OCI-LY7 (cell line): ENCODE measurements around the gene UNC80. TPM values are rescaled to one million over a fixed set of nuclear protein-coding genes. Genes with fewer than 3 reads are reported as not detected.

Experiments
- BruUV-seq: library from RNA; stranded (reverse); fragments of 400-500 nt; replicated peaks from 2 replicates; lab custom pipeline; 2021; lab: Mats Ljungman, UMichigan
- CTCF ChIA-PET: fragments of 300-600 bp; sonication (Branson Sonifier 250); formaldehyde crosslinking; loops from one replicate; lab custom pipeline; 2022; ENCODE audit warnings: antibody characterized with exemption; ENCODE audit not compliant: unreplicated experiment; lab: Charles Lee
- POLR2A ChIA-PET: fragments of 300-600 bp; sonication (Branson Sonifier 250); formaldehyde crosslinking; loops from one replicate; lab custom pipeline; 2022; ENCODE audit warnings: antibody characterized with exemption; lab: Charles Lee
- DNase-seq: peaks from one replicate; pipeline ENCODE4 v3.0.0-alpha.2; 2015; ENCODE audit warnings: low spot score
- H2AFZ ChIP-seq: fragments of 200-600 bp; sonication (generic), shearing (Covaris generic); 2 replicates; pipeline ENCODE4 v1.6.1; 2014; ENCODE audit warnings: mild to moderate bottlenecking, antibody characterized with exemption, low read length, moderate library complexity
- H3K27ac ChIP-seq: fragments of 200-600 bp; sonication (generic); 2 replicates; pipeline ENCODE4 v1.5.1; 2014; ENCODE audit warnings: mixed run types, low read depth, mild to moderate bottlenecking, moderate library complexity, low read length, inconsistent platforms; ENCODE audit not compliant: poor library complexity, severe bottlenecking
- H3K36me3 ChIP-seq: fragments of 200-600 bp; sonication (generic); 2 replicates; pipeline ENCODE4 v1.6.1; 2014; ENCODE audit warnings: mild to moderate bottlenecking, antibody characterized with exemption, low read length, moderate library complexity, mixed read lengths; ENCODE audit not compliant: insufficient read depth
- H3K4me1 ChIP-seq: fragments of 200-600 bp; sonication (generic); 2 replicates; pipeline ENCODE4 v1.5.1; 2014; ENCODE audit warnings: mild to moderate bottlenecking, low read length; ENCODE audit not compliant: insufficient read depth, poor library complexity, severe bottlenecking
- H3K4me2 ChIP-seq: fragments of 200-600 bp; sonication (generic); 2 replicates; pipeline ENCODE4 v1.6.1; 2014; ENCODE audit warnings: mild to moderate bottlenecking, low read length
- H3K4me3 ChIP-seq: fragments of 200-600 bp; sonication (generic); 2 replicates; pipeline ENCODE4 v1.5.1; 2014; ENCODE audit warnings: mild to moderate bottlenecking, low read depth, low read length; ENCODE audit not compliant: poor library complexity, severe bottlenecking
- H3K79me2 ChIP-seq: fragments of 200-600 bp; sonication (generic); 2 replicates; pipeline ENCODE4 v1.6.1; 2016; ENCODE audit warnings: low read depth, mild to moderate bottlenecking, low read length, moderate library complexity, mixed read lengths; ENCODE audit not compliant: insufficient read depth
- H3K9me2 ChIP-seq: fragments of 200-600 bp; sonication (generic); 2 replicates; pipeline ENCODE4 v1.6.1; 2016; ENCODE audit warnings: mild to moderate bottlenecking, low read length, mixed read lengths; ENCODE audit not compliant: insufficient read depth
- H3K9me3 ChIP-seq: fragments of 200-600 bp; sonication (generic); 2 replicates; pipeline ENCODE4 v1.6.1; 2014; ENCODE audit warnings: mild to moderate bottlenecking, mixed run types, low read length, mixed read lengths
- H4K20me1 ChIP-seq: fragments of 200-600 bp; sonication (generic); 2 replicates; pipeline ENCODE4 v1.6.1; 2014; ENCODE audit warnings: mild to moderate bottlenecking, antibody characterized with exemption, low read length, moderate library complexity, mixed read lengths; ENCODE audit not compliant: insufficient read depth
- EZH2phosphoT487 ChIP-seq: fragments of 200-600 bp; sonication (generic); IDR thresholded peaks from 2 replicates; pipeline ENCODE4 v1.6.1; 2018; ENCODE audit warnings: low read depth, borderline replicate concordance, mild to moderate bottlenecking, mixed run types, antibody characterized with exemption, low read length, moderate library complexity, mixed read lengths
- intact Hi-C: fragments of 100-400 bp; cut with micrococcal nuclease; formaldehyde crosslinking; loops from one replicate; pipeline ENCODE4 v1.10.0; 2022; ENCODE audit not compliant: unreplicated experiment
- total RNA-seq, 2 experiments: library from RNA; depleted of rRNA in 1 of 2; stranded (reverse); fragments of >200 nt in 1 of 2; shearing (Covaris generic) in 1 of 2; gene quantifications; 2 replicates each; pipeline ENCODE4 v1.2.3, GENCODE V29; 2014 to 2022
- TF ChIP-seq, protein P1 (sequence below): fragments of 200-600 bp; sonication (generic); conservative IDR thresholded peaks from 2 replicates; pipeline ENCODE4 v1.5.1; 2014; ENCODE audit warnings: mild to moderate bottlenecking, antibody characterized with exemption, low read length, moderate library complexity, mixed read lengths

The UNC80 gene
- total RNA-seq, 2 experiments from 2014 or later, result not detected

DNA sequence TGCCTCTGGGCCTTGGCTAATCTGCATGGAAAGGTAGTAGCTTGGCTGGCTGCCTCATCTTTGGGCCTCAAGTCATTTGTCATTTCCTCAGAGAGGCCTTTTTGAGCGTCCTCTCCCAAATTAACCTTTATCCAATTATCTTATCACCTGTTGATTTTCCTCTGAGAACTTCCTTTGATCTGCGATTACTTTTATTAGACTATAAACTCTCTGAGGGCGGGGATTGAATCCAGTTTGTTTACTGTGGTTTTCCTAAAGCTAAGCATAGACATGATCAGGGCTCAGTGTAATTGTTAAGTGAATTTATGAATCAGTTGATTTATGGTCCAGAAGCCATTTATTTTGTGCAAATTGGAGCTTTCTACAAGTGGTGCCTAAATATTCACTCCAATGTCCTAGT lies 238.3 kb downstream of the UNC80 start:
- BruUV-seq, result no TSS peak
- Histone ChIP-seq H3K36me3 (peaks cover 99% of the 10 kb centered on the region), H3K9me3 (no peaks in the 10 kb centered on the region), H3K9me2 (no peaks in the 10 kb centered on the region), H3K4me1 (peaks cover 14% of the 10 kb centered on the region), H3K4me2 (no peak overlapping the region), H3K4me3 (no peak overlapping the region), H2AFZ (no peak overlapping the region), H3K27ac (no peak overlapping the region), H4K20me1 (peaks cover 44% of the 10 kb centered on the region), H3K79me2 (peaks cover 96% of the 10 kb centered on the region)
- intact Hi-C loops, result no loop called here
- POLR2A ChIA-PET, result interaction anchor here (0.7 kb wide), 1 partner anchor 14 kb away, joined by 5 read pairs; no protein-coding TSS in a partner anchor
- CTCF ChIA-PET, result no interaction called here
- TF ChIP-seq EZH2phosphoT487, result no peak
- TF ChIP-seq, protein P1, sequence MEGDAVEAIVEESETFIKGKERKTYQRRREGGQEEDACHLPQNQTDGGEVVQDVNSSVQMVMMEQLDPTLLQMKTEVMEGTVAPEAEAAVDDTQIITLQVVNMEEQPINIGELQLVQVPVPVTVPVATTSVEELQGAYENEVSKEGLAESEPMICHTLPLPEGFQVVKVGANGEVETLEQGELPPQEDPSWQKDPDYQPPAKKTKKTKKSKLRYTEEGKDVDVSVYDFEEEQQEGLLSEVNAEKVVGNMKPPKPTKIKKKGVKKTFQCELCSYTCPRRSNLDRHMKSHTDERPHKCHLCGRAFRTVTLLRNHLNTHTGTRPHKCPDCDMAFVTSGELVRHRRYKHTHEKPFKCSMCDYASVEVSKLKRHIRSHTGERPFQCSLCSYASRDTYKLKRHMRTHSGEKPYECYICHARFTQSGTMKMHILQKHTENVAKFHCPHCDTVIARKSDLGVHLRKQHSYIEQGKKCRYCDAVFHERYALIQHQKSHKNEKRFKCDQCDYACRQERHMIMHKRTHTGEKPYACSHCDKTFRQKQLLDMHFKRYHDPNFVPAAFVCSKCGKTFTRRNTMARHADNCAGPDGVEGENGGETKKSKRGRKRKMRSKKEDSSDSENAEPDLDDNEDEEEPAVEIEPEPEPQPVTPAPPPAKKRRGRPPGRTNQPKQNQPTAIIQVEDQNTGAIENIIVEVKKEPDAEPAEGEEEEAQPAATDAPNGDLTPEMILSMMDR, result no peak
- no peak for DNase-seq

GRCh38 chr2:210020138-210020537 lies 248.5 kb downstream of the UNC80 start:
- no peak overlapping the region for H3K27ac ChIP-seq
- H4K20me1 ChIP-seq, result peaks cover 7% of the 10 kb centered on the region
- H3K36me3 ChIP-seq, result peaks cover 99% of the 10 kb centered on the region
- no peak overlapping the region for H2AFZ ChIP-seq
- no peaks in the 10 kb centered on the region for H3K4me1 ChIP-seq
- peaks cover 2% of the 10 kb centered on the region; the same call in 1 of the 2 replicates for H3K79me2 ChIP-seq
- intact Hi-C loops, result no loop called here
- DNase-seq, result no peak
- ChIA-PET CTCF (no interaction called here), POLR2A (interaction anchor here (0.6 kb wide), 1 partner anchor 17 kb away, joined by 4 read pairs; no protein-coding TSS in a partner anchor)
- no peak overlapping the region for H3K4me2 ChIP-seq
- no peaks in the 10 kb centered on the region for H3K9me3 ChIP-seq
- H3K4me3 ChIP-seq, result no peak overlapping the region
- no TSS peak for BruUV-seq
- TF ChIP-seq, protein P1, result no peak
- TF ChIP-seq EZH2phosphoT487, result no peak
- no peaks in the 10 kb centered on the region for H3K9me2 ChIP-seq

- TF ChIP-seq EZH2phosphoT487, result no peak
- TF ChIP-seq, protein P1, result no peak
- Histone ChIP-seq H3K4me2 (no peak overlapping the region), H3K4me3 (no peak overlapping the region), H3K79me2 (no peaks in the 10 kb centered on the region), H3K9me2 (no peaks in the 10 kb centered on the region), H3K9me3 (no peaks in the 10 kb centered on the region), H2AFZ (no peak overlapping the region), H3K27ac (no peak overlapping the region), H4K20me1 (no peaks in the 10 kb centered on the region; the same call in 1 of the 2 replicates), H3K36me3 (peaks cover 90% of the 10 kb centered on the region), H3K4me1 (no peaks in the 10 kb centered on the region)
- ChIA-PET POLR2A (no interaction called here), CTCF (no interaction called here)
- intact Hi-C loops, result no loop called here
- BruUV-seq, result no TSS peak
- no peak for DNase-seq
Measured at GRCh38 chr2:210022824-210023223, 251.2 kb downstream of the UNC80 start.
